ENCODE results near the gene OR1A2.
A peak's percentile ranks its signal among the peaks of the same experiment; 100 is the strongest.
"Not testable (repeated sequence)": the region's sequence is repeated elsewhere in the genome, so short reads cannot be mapped to it uniquely, and the experiment has no call there.

The OR1A2 gene, protein sequence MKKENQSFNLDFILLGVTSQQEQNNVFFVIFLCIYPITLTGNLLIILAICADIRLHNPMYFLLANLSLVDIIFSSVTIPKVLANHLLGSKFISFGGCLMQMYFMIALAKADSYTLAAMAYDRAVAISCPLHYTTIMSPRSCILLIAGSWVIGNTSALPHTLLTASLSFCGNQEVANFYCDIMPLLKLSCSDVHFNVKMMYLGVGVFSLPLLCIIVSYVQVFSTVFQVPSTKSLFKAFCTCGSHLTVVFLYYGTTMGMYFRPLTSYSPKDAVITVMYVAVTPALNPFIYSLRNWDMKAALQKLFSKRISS
- 0 reads per million in 9 experiments for total RNA-seq

DNA sequence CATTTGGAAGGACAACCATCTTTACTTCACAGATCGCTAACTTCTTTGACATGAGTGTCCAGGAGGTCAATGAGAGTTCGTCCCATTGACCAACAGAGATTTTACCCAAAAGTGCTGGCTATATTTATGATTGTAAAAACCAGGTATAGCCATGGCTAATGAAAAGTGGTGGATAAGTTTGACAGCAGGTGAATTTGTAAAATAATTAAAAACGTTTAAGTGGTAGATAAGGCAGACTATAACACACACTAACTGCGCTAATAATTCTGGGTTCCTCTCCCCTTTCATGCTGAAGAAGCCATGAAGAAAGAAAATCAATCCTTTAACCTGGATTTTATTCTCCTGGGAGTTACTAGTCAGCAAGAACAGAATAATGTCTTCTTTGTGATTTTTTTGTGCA lies at the start of gene OR1A2:
TSS of gene OR1A2 (plus strand) at position 301 of the 400 bp plus-strand sequence. CDS start at position 301, 0 bp downstream.
- no peaks in the 10 kb centered on the region for H3K4me1 Mint-ChIP-seq (ENCODE audit: low read depth in 2 of 2)
- peaks cover 0 to 3% of the 10 kb centered on the region in 2 donors for H3K9me3 Mint-ChIP-seq
- no peak within 1 kb of the TSS for H3K4me3 Mint-ChIP-seq
- peaks cover 53 to 56% of the 10 kb centered on the region in 2 donors for H3K27me3 Mint-ChIP-seq
- no peaks in the 10 kb centered on the region for H3K36me3 Mint-ChIP-seq (ENCODE audit: insufficient read depth)
- no peak for DNase-seq
- no peak within 1 kb of the TSS for H3K27ac Mint-ChIP-seq
- no peak for ATAC-seq (replicated peaks)

DNA sequence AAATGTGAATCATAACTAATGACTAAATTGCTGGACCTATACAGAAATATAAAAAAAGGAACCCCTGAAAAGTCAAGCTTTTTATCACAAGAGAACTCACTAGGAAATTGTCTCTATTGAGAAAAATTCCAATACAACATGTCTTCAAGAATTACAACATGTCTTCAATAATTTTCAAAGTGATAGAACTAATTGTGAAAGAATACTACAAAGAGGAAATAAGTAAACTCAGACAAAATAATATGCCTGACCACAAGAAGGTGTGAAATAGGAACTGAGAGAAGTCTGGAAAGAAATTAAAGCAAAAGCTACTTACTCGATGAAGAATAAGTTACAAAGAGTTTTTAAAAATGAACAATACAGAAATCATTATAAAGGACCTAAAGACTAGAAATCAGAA lies 40.1 kb upstream of the OR1A2 start:
- ATAC-seq (replicated peaks) (no peak), DNase-seq (no peak)
- H3K36me3 Mint-ChIP-seq (ENCODE audit: insufficient read depth): no peaks in the 10 kb centered on the region
- H3K9me3 Mint-ChIP-seq: no peaks in the 10 kb centered on the region
- H3K27me3 Mint-ChIP-seq: peaks cover 46 to 51% of the 10 kb centered on the region in 2 donors
- no peaks in the 10 kb centered on the region for H3K4me1 Mint-ChIP-seq (ENCODE audit: low read depth in 2 of 2)
- H3K4me3 Mint-ChIP-seq: no peak overlapping the region
- H3K27ac Mint-ChIP-seq: no peak overlapping the region

DNA sequence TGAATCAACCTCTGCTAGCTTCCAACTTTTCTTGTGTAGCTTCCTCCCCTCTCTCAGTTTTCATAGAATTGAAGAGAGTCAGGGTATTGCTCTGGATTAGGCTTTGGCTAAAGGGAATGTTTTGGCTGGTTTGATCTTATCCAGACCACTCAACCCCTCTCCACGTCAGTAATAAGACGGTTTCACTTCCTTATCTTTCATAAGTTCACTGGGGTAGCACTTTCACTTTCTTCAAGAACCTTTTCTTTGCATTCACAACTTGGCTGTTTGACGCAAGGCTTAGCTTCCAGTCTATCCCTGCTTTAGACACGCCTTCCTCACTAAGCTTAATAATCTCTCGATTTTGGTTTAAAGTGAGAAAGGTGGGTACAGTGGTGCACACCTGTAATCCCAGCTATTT lies 29.7 kb upstream of the OR1A2 start:
- Mint-ChIP-seq H3K36me3 (ENCODE audit: insufficient read depth) (no peaks in the 10 kb centered on the region), H3K4me3 (no peak overlapping the region)

DNA sequence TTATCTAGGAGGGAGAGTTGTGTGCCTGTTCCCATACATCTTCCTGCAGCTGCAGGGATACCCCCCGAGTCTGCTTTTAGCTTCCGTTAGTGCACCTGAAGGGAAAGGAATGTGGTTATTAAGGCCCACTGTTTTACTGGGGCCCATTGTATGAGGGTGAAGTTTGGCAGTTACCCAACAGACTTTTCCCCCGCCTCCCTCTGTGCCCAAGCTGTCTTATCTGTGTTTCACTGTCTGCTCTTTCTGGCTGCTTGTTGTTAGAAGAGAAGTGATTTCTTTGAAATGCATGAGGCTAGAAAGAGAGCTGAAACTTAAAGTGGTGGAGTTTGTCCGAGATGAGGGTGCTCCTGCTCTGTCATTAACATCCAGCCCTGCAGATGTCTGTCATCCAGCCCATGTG lies 7.4 kb upstream of the OR1A2 start:
- no peak overlapping the region for H3K4me3 Mint-ChIP-seq
- H3K36me3 Mint-ChIP-seq (ENCODE audit: insufficient read depth): no peaks in the 10 kb centered on the region
- no peak overlapping the region for H3K27ac Mint-ChIP-seq
- no peaks in the 10 kb centered on the region for H3K9me3 Mint-ChIP-seq
- ATAC-seq (replicated peaks) (no peak), DNase-seq (no peak)
- no peaks in the 10 kb centered on the region for H3K4me1 Mint-ChIP-seq (ENCODE audit: low read depth in 2 of 2)
- peaks cover 28 to 30% of the 10 kb centered on the region in 2 donors for H3K27me3 Mint-ChIP-seq

More for the DNA sequence above, 29.7 kb upstream of the OR1A2 start:
- ATAC-seq (replicated peaks): no peak
- Mint-ChIP-seq H3K27me3 (peaks cover 51 to 66% of the 10 kb centered on the region in 2 donors), H3K4me1 (ENCODE audit: low read depth in 2 of 2) (no peaks in the 10 kb centered on the region), H3K9me3 (peaks cover 0 to 1% of the 10 kb centered on the region in 2 donors), H3K27ac (no peak overlapping the region)
- DNase-seq: no peak

DNA sequence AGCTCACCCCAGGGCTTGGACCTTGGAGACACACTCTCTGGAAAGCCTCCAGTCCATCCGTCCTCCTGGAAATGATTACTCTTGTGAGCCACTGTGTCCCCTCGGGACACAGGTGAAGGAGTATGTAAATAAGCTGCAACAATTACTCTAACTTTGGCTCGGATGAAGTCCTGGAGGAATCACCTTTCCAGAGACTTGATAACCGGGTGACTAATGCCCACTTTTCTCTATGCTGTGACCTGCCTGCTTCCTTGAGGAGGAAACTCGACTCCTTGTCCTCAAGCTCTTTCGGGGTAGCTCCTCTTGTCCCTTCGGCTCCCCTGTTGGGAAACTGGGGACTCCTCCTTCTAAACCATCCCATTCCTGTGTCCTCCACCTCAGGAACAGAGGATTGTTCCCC lies 10.0 kb downstream of the OR1A2 start, which contains the start of gene OR1A1:
TSS of gene OR1A1 (plus strand) at position 301 of the 400 bp plus-strand sequence. CDS start 7,954 bp downstream, outside the sequence.
- H3K27me3 Mint-ChIP-seq: peaks cover 36 to 47% of the 10 kb centered on the region in 2 donors
- ATAC-seq (replicated peaks) (no peak), DNase-seq (no peak)
- no peaks in the 10 kb centered on the region for H3K36me3 Mint-ChIP-seq (ENCODE audit: insufficient read depth)
- H3K9me3 Mint-ChIP-seq: no peaks in the 10 kb centered on the region
- no peaks in the 10 kb centered on the region for H3K4me1 Mint-ChIP-seq (ENCODE audit: low read depth in 2 of 2)
- H3K4me3 Mint-ChIP-seq: no peak within 1 kb of the TSS
- peak within 1 kb of the TSS in 1 of 2 donors; percentile 54 for H3K27ac Mint-ChIP-seq

DNA sequence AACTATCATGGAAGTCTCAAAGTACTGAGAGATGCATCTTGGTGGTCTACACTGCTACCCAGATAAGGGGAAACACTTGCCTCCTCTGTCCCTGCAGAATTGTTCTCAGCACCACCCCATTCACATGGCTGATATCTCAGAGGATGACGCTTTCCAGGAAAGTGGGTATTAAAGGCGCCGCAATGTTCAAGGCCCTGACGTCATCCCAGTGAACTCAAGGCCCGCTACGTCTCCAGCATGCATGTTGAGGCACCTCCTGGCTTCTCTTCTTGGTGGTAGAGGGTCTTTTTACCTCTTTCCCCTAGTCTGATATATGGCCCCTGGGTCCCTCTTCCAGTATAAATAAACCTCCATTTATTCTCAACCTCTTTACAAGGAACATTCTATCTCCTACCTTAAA lies 11.2 kb downstream of the OR1A2 start:
- Mint-ChIP-seq H3K27me3 (peaks cover 45 to 54% of the 10 kb centered on the region in 2 donors), H3K9me3 (peaks cover 0 to 2% of the 10 kb centered on the region in 2 donors), H3K4me3 (no peak overlapping the region), H3K27ac (no peak overlapping the region), H3K4me1 (ENCODE audit: low read depth in 2 of 2) (no peaks in the 10 kb centered on the region), H3K36me3 (ENCODE audit: insufficient read depth) (no peaks in the 10 kb centered on the region)
- DNase-seq: no peak
- no peak for ATAC-seq (replicated peaks)

DNA sequence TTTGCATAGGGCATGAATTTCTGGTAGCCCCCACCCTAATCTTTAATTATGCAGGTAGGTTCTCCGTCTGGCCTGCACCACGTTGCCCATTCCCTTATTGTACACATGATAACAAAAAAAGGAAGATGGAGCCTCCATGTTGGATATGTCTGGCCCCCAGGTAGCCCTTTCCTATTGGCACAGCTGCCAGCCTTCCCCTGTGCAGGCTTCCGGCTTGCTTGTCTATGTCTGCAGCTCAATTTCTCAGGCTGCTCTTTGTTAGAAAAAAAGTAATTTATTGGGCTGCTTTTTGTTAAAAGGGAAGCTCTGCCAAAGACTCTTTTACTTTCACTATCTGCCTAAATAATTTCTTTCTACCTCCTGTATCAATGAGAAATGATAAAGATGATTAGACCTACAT lies 15.7 kb downstream of the OR1A2 start:
- no peak overlapping the region for H3K4me3 Mint-ChIP-seq
- ATAC-seq (replicated peaks): no peak
- H3K27me3 Mint-ChIP-seq: peaks cover 48 to 61% of the 10 kb centered on the region in 2 donors
- no peak for DNase-seq
- no peak overlapping the region for H3K27ac Mint-ChIP-seq
- H3K4me1 Mint-ChIP-seq (ENCODE audit: low read depth in 2 of 2): no peaks in the 10 kb centered on the region
- H3K36me3 Mint-ChIP-seq (ENCODE audit: insufficient read depth): no peaks in the 10 kb centered on the region
- H3K9me3 Mint-ChIP-seq: peaks cover 0 to 6% of the 10 kb centered on the region in 2 donors

DNA sequence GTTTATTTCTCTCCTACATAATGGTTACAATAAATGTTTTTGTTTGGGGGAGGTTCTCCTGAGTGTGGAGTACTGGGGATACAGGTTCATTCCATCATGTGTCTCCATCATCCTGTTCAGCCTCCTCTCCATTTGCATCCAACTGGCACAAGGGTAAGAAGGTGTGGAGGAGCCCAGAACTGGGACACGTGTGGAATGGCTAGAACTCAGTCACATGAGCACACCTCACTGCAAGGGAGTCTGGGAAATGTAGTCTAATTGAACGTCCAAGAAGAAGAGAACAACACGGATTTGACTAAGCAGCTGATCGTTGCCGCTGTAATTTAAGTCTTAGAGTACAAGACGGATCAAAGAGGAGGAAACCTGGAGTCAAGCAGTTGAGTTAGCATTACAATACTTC lies 16.3 kb downstream of the OR1A2 start:
- Mint-ChIP-seq H3K36me3 (ENCODE audit: insufficient read depth) (no peaks in the 10 kb centered on the region), H3K27me3 (peaks cover 54 to 66% of the 10 kb centered on the region in 2 donors), H3K4me1 (ENCODE audit: low read depth in 2 of 2) (no peaks in the 10 kb centered on the region), H3K9me3 (peaks cover 3 to 6% of the 10 kb centered on the region in 2 donors), H3K4me3 (no peak overlapping the region), H3K27ac (no peak overlapping the region)
- ATAC-seq (replicated peaks) (no peak), DNase-seq (no peak)

DNA sequence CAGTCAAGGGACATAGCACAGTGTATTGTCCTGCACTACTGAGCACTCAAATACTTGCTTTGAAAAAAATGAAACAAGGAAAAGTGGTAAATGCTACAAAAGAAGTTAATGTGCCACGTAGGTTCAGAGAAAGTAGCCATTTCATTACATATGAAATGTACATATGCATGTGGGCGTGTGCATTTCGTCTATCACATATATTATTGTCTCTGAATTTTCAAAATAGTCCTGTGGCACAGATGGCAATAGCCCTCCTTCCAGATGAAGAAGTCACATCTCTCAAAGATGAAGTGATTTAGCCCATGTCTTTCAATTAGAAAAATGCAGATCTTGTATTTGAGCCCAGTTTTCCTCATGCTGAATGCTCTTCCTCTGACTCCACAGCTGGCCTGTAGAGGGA lies 22.7 kb downstream of the OR1A2 start:
- not testable (repeated sequence) for DNase-seq; ATAC-seq (replicated peaks); H3K9me3 Mint-ChIP-seq; H3K36me3 Mint-ChIP-seq (ENCODE audit: insufficient read depth); H3K4me1 Mint-ChIP-seq (ENCODE audit: low read depth in 2 of 2); H3K27ac Mint-ChIP-seq; H3K4me3 Mint-ChIP-seq
- H3K27me3 Mint-ChIP-seq: peaks cover 47 to 66% of the 10 kb centered on the region in 2 donors

DNA sequence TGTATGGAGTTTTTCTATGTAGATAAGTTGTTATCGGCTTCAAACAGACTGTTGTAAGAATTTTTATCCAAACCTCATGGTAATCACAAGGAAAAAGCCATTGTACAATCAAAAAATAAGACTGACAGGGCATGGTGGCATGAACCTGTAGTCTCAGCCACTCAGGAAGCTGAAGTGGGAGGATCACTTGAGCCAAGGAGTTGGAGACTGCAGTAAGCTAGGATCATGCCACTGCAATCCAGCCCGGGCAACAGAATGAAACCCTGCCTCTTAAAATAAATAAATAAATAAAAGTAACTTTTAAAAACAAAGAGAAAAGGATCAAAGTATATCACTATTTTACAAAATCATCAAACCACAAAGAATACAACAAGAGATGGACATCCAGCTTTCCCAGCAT lies 24.5 kb downstream of the OR1A2 start:
- peaks cover 7 to 9% of the 10 kb centered on the region in 2 donors for H3K4me1 Mint-ChIP-seq (ENCODE audit: low read depth in 2 of 2)
- no peak overlapping the region for H3K4me3 Mint-ChIP-seq
- DNase-seq (no peak), ATAC-seq (replicated peaks) (no peak)
- peaks cover 51 to 66% of the 10 kb centered on the region in 2 donors for H3K27me3 Mint-ChIP-seq
- H3K9me3 Mint-ChIP-seq: peaks cover 3 to 8% of the 10 kb centered on the region in 2 donors
- no peaks in the 10 kb centered on the region for H3K36me3 Mint-ChIP-seq (ENCODE audit: insufficient read depth)
- no peak overlapping the region for H3K27ac Mint-ChIP-seq

DNA sequence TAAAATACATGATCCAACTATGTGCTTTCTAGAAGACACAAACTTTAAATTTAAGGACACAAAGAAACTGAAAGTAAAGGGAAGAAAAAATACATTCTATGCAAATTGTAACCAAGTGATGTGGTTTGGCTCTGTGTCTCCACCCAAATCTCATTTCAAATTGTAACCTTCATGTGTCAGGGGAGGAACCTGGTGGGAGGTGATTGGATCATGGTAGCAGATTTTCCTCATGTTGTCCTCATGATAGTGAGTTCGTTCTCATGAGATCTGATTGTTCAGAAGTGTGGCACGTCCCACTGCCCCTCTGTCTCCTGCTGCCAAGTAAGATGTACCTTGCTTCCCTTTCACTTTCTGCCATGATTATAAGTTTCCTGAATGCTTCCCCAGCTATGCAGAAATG lies 25.2 kb downstream of the OR1A2 start:
- Mint-ChIP-seq H3K27me3 (peaks cover 46 to 66% of the 10 kb centered on the region in 2 donors), H3K27ac (no peak overlapping the region), H3K9me3 (peaks cover 3 to 8% of the 10 kb centered on the region in 2 donors), H3K4me1 (ENCODE audit: low read depth in 2 of 2) (peaks cover 7 to 9% of the 10 kb centered on the region in 2 donors), H3K36me3 (ENCODE audit: insufficient read depth) (no peaks in the 10 kb centered on the region), H3K4me3 (peak overlapping the region; percentile 18 to 44)
- no peak for DNase-seq
- ATAC-seq (replicated peaks): no peak

DNA sequence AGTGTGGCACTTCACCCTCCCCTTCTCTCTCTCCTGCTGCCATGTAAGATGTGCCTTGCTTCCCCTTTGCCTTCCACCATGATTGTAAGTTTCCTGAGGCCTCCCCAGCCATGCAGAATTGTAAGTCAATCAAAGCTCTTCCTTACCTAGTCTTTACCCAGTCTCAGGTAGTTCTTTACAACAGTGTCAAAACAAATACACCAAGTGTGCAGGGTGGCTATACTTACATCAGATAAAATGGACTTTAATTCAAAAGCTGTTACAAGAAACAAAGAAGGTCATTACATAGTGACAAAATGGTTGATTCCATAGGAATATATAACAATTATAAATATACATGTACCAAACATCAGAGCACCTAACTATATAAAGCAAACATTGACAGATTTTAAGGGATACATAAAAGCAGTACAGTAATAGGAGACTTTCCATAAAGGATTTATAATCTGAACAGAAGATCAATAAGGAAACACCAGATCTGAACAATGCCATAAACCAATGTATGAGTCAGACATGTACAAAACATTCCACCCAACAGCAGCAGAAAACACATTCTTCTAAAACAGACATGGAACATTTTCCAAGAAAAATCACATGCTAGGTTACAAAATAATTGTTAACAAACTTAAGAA lies 27.5 kb downstream of the OR1A2 start:
- H3K4me3 Mint-ChIP-seq, H3K27ac Mint-ChIP-seq: not testable (repeated sequence)

DNA sequence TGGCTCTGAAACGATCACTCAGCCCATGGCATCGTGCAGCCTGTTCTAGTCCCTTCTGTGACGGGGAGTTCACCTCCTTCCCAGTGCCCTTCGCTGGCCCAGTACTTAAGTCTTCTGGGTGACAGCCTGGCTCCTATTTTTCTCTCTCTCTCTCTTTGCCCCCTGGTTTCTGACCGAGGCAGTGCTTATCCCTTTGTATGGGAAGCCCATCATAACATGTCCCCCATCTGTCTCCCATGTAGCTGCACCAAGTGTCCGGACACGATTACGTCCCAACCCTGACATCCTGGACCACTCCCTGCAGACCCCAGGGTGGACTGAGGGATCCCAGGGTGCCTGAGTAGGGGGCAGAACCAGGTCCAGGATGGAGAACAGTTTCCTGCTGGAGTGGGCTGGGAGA lies 35.0 kb downstream of the OR1A2 start:
- H3K36me3 Mint-ChIP-seq (ENCODE audit: insufficient read depth); H3K27ac Mint-ChIP-seq; H3K4me1 Mint-ChIP-seq (ENCODE audit: low read depth in 2 of 2); DNase-seq; H3K9me3 Mint-ChIP-seq; H3K4me3 Mint-ChIP-seq; ATAC-seq (replicated peaks): not testable (repeated sequence)
- peaks cover 0 to 11% of the 10 kb centered on the region in 2 donors for H3K27me3 Mint-ChIP-seq

More for the DNA sequence above, 27.5 kb downstream of the OR1A2 start:
- peaks cover 35 to 53% of the 10 kb centered on the region in 2 donors for H3K27me3 Mint-ChIP-seq
- DNase-seq; H3K36me3 Mint-ChIP-seq (ENCODE audit: insufficient read depth); ATAC-seq (replicated peaks); H3K4me1 Mint-ChIP-seq (ENCODE audit: low read depth in 2 of 2); H3K9me3 Mint-ChIP-seq: not testable (repeated sequence)

DNA sequence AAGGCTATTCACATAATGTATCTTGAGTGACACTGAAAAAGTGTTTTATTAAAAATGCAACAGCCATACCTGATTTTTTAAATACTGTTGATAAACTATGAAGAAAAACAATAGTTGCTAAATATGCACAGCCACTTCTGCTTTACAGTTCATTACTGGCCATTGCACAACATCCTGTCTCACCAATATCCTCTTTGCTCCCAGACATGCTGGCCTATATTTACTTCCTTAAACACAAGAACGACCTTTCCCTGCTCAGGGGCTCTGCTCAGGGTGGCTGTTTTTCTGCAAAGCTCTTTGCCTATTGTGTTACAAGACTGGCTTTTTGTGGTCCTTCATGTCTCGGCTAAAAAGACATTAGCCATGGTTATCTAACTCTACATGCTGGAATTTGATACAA lies 41.4 kb downstream of the OR1A2 start:
- not testable (repeated sequence) for H3K4me1 Mint-ChIP-seq (ENCODE audit: low read depth in 2 of 2); H3K4me3 Mint-ChIP-seq; ATAC-seq (replicated peaks); H3K27ac Mint-ChIP-seq; H3K27me3 Mint-ChIP-seq; H3K9me3 Mint-ChIP-seq; H3K36me3 Mint-ChIP-seq (ENCODE audit: insufficient read depth); DNase-seq

All from effector memory CD8-positive, alpha-beta T cell (primary cell).